ENCODE data around the gene ZNF32.

The ZNF32 gene

GRCh38 chr10:43674553-43675210, 26.0 kb upstream of the ZNF32 start:
- no peak overlapping the region for H3K4me3 ChIP-seq (ENCODE audit: low read length)
- no peak for TF ChIP-seq CTCF (conservative IDR thresholded peaks at IDR 0.05; ENCODE audit: low read depth, low read length)
- no peak for DNase-seq (ENCODE audit: low read depth)

GRCh38 chr10:43673471-43673870, 24.8 kb upstream of the ZNF32 start:
- no peak for DNase-seq (ENCODE audit: low read depth)
- no peak overlapping the region for H3K4me3 ChIP-seq (ENCODE audit: low read length)
- TF ChIP-seq CTCF (conservative IDR thresholded peaks at IDR 0.05; ENCODE audit: low read depth, low read length): no peak

- DNase-seq (ENCODE audit: low read depth): peak; percentile 23
- TF ChIP-seq CTCF (conservative IDR thresholded peaks at IDR 0.05; ENCODE audit: low read depth, low read length): peak; percentile 63
- H3K4me3 ChIP-seq (ENCODE audit: low read length): no peak overlapping the region
These were observed 23.2 kb upstream of the ZNF32 start for GRCh38 chr10:43671659-43672531.

- DNase-seq (ENCODE audit: low read depth): no peak
- TF ChIP-seq CTCF (conservative IDR thresholded peaks at IDR 0.05; ENCODE audit: low read depth, low read length): no peak
- H3K4me3 ChIP-seq (ENCODE audit: low read length): no peak overlapping the region
These were observed 20.7 kb upstream of the ZNF32 start for GRCh38 chr10:43669386-43669785.

- no peak overlapping the region for H3K4me3 ChIP-seq (ENCODE audit: low read length)
- DNase-seq (ENCODE audit: low read depth): no peak
- no peak for TF ChIP-seq CTCF (conservative IDR thresholded peaks at IDR 0.05; ENCODE audit: low read depth, low read length)
These were observed 19.2 kb upstream of the ZNF32 start for GRCh38 chr10:43667761-43668386.

- peak; percentile 52 for TF ChIP-seq CTCF (conservative IDR thresholded peaks at IDR 0.05; ENCODE audit: low read depth, low read length)
- peak overlapping the region; percentile 7 for H3K4me3 ChIP-seq (ENCODE audit: low read length)
- DNase-seq (ENCODE audit: low read depth): no peak
These were observed 18.6 kb upstream of the ZNF32 start for GRCh38 chr10:43667317-43667731.
